Panc1 (cell line): ENCODE data around the gene VMAC. TPM values are rescaled to one million over a fixed set of nuclear protein-coding genes. Genes with fewer than 3 reads are reported as not detected.

Experiments used
- ATAC-seq: fragments of 200-7000 bp; cut with Tn5 transposase; 2 replicates; pipeline ENCODE4 v1.9.1; 2020; ENCODE audit warnings: mild to moderate bottlenecking, moderate library complexity
- BruUV-seq: library from RNA; stranded (reverse); fragments of 400-500 nt; replicated peaks from 2 replicates; lab custom pipeline; 2021; lab: Mats Ljungman, UMichigan
- CTCF ChIA-PET: fragments of 300-600 bp; sonication (Branson Sonifier 250); formaldehyde crosslinking; loops from one replicate; lab custom pipeline; 2022; ENCODE audit warnings: antibody characterized with exemption; lab: Charles Lee
- POLR2A ChIA-PET: fragments of 300-600 bp; sonication (Branson Sonifier 250); formaldehyde crosslinking; loops from one replicate; lab custom pipeline; 2022; ENCODE audit warnings: antibody characterized with exemption; lab: Charles Lee
- DNase-seq: peaks from one replicate; pipeline ENCODE4 v3.0.0-alpha.2; 2010; ENCODE audit warnings: low read depth, low spot score
- H3K27ac ChIP-seq: 2 replicates; pipeline ENCODE4 v1.5.1; 2011; ENCODE audit warnings: mild to moderate bottlenecking, low read length, inconsistent platforms
- H3K27me3 ChIP-seq: fragments of 200-500 bp; sonication (Bioruptor generic); 2 replicates; pipeline ENCODE4 v1.6.0; 2014; ENCODE audit warnings: low read length, inconsistent platforms; ENCODE audit not compliant: control insufficient read depth, insufficient read depth
- H3K36me3 ChIP-seq: fragments of 200-500 bp; sonication (Bioruptor generic); 2 replicates; pipeline ENCODE4 v1.5.1; 2014; ENCODE audit warnings: inconsistent platforms, mild to moderate bottlenecking, low read length, moderate library complexity; ENCODE audit not compliant: control insufficient read depth, insufficient read depth
- H3K4me1 ChIP-seq: 2 replicates; pipeline ENCODE4 v1.5.1; 2011; ENCODE audit warnings: inconsistent platforms, mild to moderate bottlenecking, low read length, moderate library complexity; ENCODE audit not compliant: control insufficient read depth, insufficient read depth
- H3K4me3 ChIP-seq, 2 experiments: 2 replicates each; pipeline ENCODE4 v1.5.1; 2011 to 2012; ENCODE audit warnings: low read depth in 2 of 2, low read length in 2 of 2, mild to moderate bottlenecking in 2 of 2, inconsistent platforms in 1 of 2, moderate library complexity in 1 of 2
- H3K9me3 ChIP-seq: fragments of 200-500 bp; sonication (Bioruptor generic); 2 replicates; pipeline ENCODE4 v1.5.1; 2014; ENCODE audit warnings: low read depth, mild to moderate bottlenecking, inconsistent platforms, low read length, moderate library complexity; ENCODE audit not compliant: control insufficient read depth, insufficient read depth
- CTCF ChIP-seq: fragments of 450-650 bp; IDR thresholded peaks from 2 replicates; pipeline ENCODE4 v1.5.1; 2017; ENCODE audit warnings: mild to moderate bottlenecking
- POLR2AphosphoS5 ChIP-seq: IDR thresholded peaks from 2 replicates; pipeline ENCODE4 v1.6.1; 2012; ENCODE audit warnings: mild to moderate bottlenecking, low read depth, low read length, moderate library complexity
- REST ChIP-seq, 2 experiments: IDR thresholded peaks; 2 replicates each; pipeline ENCODE4 v1.6.1; 2011 to 2012; ENCODE audit warnings: low read depth in 2 of 2, control low read depth in 1 of 2, low read length in 1 of 2, mild to moderate bottlenecking in 1 of 2, moderate library complexity in 1 of 2; ENCODE audit not compliant: insufficient read depth in 1 of 2
- SIN3A ChIP-seq: IDR thresholded peaks from 2 replicates; pipeline ENCODE4 v1.6.1; 2012; ENCODE audit warnings: low read depth, mild to moderate bottlenecking, low read length, moderate library complexity, borderline replicate concordance; ENCODE audit not compliant: insufficient read depth
- TCF7L2 ChIP-seq: IDR thresholded peaks from 2 replicates; pipeline ENCODE4 v1.6.1; 2011; ENCODE audit warnings: mild to moderate bottlenecking, low read depth, low read length, inconsistent platforms
- in situ Hi-C: cut with HindIII; loops from 2 replicates; pipeline ENCODE4 v1.10.0; 2016; ENCODE audit warnings: low sequenced_read_pairs, low pct_unique_long_range_greater_than_20kb
- intact Hi-C: fragments of 100-400 bp; cut with micrococcal nuclease; formaldehyde crosslinking; loops from one replicate; pipeline ENCODE4 v1.10.0; 2022; ENCODE audit not compliant: unreplicated experiment
- total RNA-seq: library from RNA; stranded (reverse); gene quantifications from one replicate; pipeline ENCODE4 v1.2.1, GENCODE V29; 2021; ENCODE audit not compliant: unreplicated experiment

VMAC gene
- total RNA-seq, 1 experiment from 2014 or later = 5.2 TPM

GRCh38 chr19:5922161-5922545, 17.5 kb downstream of the VMAC start:
- ChIA-PET CTCF (no interaction called here), POLR2A (no interaction called here)
- H3K9me3 ChIP-seq = no peaks in the 10 kb centered on the region
- TF ChIP-seq CTCF (no peak), TCF7L2 (no peak), POLR2AphosphoS5 (no peak), REST (IDR thresholded peaks at IDR 0.05; ENCODE audit: insufficient read depth in 1 of 2, low read depth in 2 of 2, low read length in 1 of 2) (no peak), SIN3A (no peak)
- BruUV-seq = no TSS peak
- intact Hi-C loops = no loop called here
- in situ Hi-C loops = no loop called here
- no peaks in the 10 kb centered on the region for H3K36me3 ChIP-seq
- H3K27me3 ChIP-seq = no peaks in the 10 kb centered on the region
- ATAC-seq (no peak), DNase-seq (no peak)
- no peak overlapping the region for H3K27ac ChIP-seq
- no peaks in the 10 kb centered on the region for H3K4me1 ChIP-seq
- H3K4me3 ChIP-seq = no peak overlapping the region

GRCh38 chr19:5923356-5923755, 18.7 kb downstream of the VMAC start:
- Histone ChIP-seq H3K36me3 (no peaks in the 10 kb centered on the region), H3K4me1 (no peaks in the 10 kb centered on the region), H3K9me3 (no peaks in the 10 kb centered on the region), H3K4me3 (no peak overlapping the region), H3K27ac (no peak overlapping the region), H3K27me3 (no peaks in the 10 kb centered on the region)
- DNase-seq (no peak), ATAC-seq (no peak)
- intact Hi-C loops = no loop called here
- no TSS peak for BruUV-seq
- in situ Hi-C loops = no loop called here
- TF ChIP-seq REST (IDR thresholded peaks at IDR 0.05; ENCODE audit: insufficient read depth in 1 of 2, low read depth in 2 of 2, low read length in 1 of 2) (no peak), POLR2AphosphoS5 (no peak), SIN3A (no peak), TCF7L2 (no peak), CTCF (no peak)
- ChIA-PET POLR2A (no interaction called here), CTCF (no interaction called here)
